ENCODE data around the gene GAS2L2. TPM values are rescaled to one million over a fixed set of nuclear protein-coding genes. Genes with fewer than 3 reads are reported as not detected.

Gene GAS2L2
- polyA plus RNA-seq, 1 donor from 2014 or later: 0.38 TPM

DNA sequence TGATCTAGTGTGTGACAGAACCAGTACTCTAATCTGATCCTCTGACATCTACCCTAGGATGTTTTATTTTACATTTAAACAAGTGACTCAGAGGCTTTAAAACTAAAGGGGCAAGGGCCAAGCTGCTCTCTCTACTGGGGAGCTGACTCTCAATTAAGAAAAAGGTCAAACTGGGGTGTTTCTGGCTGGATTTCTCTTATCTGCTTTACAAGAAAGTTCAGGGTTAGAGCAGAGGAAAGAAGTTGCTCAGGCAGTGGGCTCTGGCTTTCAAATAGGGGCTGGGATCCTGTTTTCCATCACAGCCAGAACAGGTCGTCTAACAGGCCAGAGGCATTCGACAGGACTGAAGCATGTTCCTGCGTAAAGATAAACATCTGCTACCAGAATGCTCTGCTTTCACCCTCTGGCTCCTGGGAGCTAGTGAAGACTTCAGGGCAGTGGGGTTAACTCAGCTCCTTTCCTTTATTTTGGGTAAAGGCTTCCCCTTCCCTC is 33.9 kb upstream of the GAS2L2 start:
- Histone ChIP-seq H3K36me3 (ENCODE audit: insufficient read depth, low read length) (no peaks in the 10 kb centered on the region), H2AFZ (ENCODE audit: low read depth, low read length) (no peak overlapping the region), H3F3A (ENCODE audit: insufficient read depth, low read length, poor library complexity, severe bottlenecking) (no peaks in the 10 kb centered on the region), H3K4me3 (ENCODE audit: low read length) (no peak overlapping the region), H3K27me3 (ENCODE audit: insufficient read depth, low read depth, low read length) (peaks cover 1% of the 10 kb centered on the region), H3K79me2 (replicated peaks; ENCODE audit: insufficient read depth, low read length) (no peaks in the 10 kb centered on the region), H3K27ac (ENCODE audit: low read length) (no peak overlapping the region), H3K9me3 (ENCODE audit: low read length) (no peaks in the 10 kb centered on the region), H3K4me2 (ENCODE audit: low read length) (no peak overlapping the region), H3K9me2 (ENCODE audit: insufficient read depth, low read length) (no peaks in the 10 kb centered on the region), H3K9ac (ENCODE audit: low read length) (no peak overlapping the region), H4K20me1 (ENCODE audit: insufficient read depth) (no peaks in the 10 kb centered on the region)
- TF ChIP-seq MXI1 (conservative IDR thresholded peaks at IDR 0.05; ENCODE audit: poor library complexity, severe bottlenecking) (no peak), POLR2AphosphoS5 (IDR thresholded peaks at IDR 0.05) (no peak), EP300 (conservative IDR thresholded peaks at IDR 0.05; ENCODE audit: poor library complexity, severe bottlenecking) (no peak), TAF1 (IDR thresholded peaks at IDR 0.05; ENCODE audit: low read depth) (no peak), RAD21 (conservative IDR thresholded peaks at IDR 0.05) (no peak), CTCF (IDR thresholded peaks at IDR 0.05; ENCODE audit: poor library complexity, severe bottlenecking) (no peak), SMC3 (conservative IDR thresholded peaks at IDR 0.05; ENCODE audit: poor library complexity) (no peak), EZH2 (IDR thresholded peaks at IDR 0.05; ENCODE audit: borderline replicate concordance, insufficient read depth, low read length, poor library complexity, severe bottlenecking) (no peak)
- TF ChIP-seq, protein P1, sequence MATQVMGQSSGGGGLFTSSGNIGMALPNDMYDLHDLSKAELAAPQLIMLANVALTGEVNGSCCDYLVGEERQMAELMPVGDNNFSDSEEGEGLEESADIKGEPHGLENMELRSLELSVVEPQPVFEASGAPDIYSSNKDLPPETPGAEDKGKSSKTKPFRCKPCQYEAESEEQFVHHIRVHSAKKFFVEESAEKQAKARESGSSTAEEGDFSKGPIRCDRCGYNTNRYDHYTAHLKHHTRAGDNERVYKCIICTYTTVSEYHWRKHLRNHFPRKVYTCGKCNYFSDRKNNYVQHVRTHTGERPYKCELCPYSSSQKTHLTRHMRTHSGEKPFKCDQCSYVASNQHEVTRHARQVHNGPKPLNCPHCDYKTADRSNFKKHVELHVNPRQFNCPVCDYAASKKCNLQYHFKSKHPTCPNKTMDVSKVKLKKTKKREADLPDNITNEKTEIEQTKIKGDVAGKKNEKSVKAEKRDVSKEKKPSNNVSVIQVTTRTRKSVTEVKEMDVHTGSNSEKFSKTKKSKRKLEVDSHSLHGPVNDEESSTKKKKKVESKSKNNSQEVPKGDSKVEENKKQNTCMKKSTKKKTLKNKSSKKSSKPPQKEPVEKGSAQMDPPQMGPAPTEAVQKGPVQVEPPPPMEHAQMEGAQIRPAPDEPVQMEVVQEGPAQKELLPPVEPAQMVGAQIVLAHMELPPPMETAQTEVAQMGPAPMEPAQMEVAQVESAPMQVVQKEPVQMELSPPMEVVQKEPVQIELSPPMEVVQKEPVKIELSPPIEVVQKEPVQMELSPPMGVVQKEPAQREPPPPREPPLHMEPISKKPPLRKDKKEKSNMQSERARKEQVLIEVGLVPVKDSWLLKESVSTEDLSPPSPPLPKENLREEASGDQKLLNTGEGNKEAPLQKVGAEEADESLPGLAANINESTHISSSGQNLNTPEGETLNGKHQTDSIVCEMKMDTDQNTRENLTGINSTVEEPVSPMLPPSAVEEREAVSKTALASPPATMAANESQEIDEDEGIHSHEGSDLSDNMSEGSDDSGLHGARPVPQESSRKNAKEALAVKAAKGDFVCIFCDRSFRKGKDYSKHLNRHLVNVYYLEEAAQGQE (IDR thresholded peaks at IDR 0.05; ENCODE audit: borderline replicate concordance): no peak

DNA sequence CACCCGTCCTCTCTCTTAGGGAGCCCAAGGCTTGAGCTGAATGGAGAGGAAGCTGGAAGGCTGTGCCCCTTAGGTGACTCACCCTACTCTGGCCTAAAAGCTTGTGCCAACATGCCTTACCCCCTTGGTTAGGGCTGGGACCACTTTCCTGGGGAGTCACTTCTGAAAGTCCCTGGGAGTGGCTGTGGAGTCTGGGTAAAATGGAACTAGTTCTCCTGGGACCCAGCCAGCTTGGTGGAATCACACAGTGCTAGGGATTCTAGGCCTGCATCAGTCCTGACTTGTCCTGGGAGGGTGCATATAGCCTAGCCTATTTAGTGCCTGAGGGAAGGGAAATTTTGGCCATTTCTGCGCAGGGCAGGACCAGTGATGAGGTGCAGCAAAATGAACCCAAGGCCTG is 31.9 kb upstream of the GAS2L2 start:
- Histone ChIP-seq H3K9me2 (ENCODE audit: insufficient read depth, low read length) (no peaks in the 10 kb centered on the region), H3K36me3 (ENCODE audit: insufficient read depth, low read length) (no peaks in the 10 kb centered on the region), H4K20me1 (ENCODE audit: insufficient read depth) (no peaks in the 10 kb centered on the region), H3K9ac (ENCODE audit: low read length) (no peak overlapping the region), H3K27ac (ENCODE audit: low read length) (no peak overlapping the region), H3F3A (ENCODE audit: insufficient read depth, low read length, poor library complexity, severe bottlenecking) (no peaks in the 10 kb centered on the region), H2AFZ (ENCODE audit: low read depth, low read length) (no peak overlapping the region), H3K27me3 (ENCODE audit: insufficient read depth, low read depth, low read length) (no peaks in the 10 kb centered on the region), H3K79me2 (replicated peaks; ENCODE audit: insufficient read depth, low read length) (no peaks in the 10 kb centered on the region), H3K9me3 (ENCODE audit: low read length) (no peaks in the 10 kb centered on the region), H3K4me3 (ENCODE audit: low read length) (no peak overlapping the region), H3K4me2 (ENCODE audit: low read length) (no peak overlapping the region)
- TF ChIP-seq SMC3 (conservative IDR thresholded peaks at IDR 0.05; ENCODE audit: poor library complexity) (no peak), TAF1 (IDR thresholded peaks at IDR 0.05; ENCODE audit: low read depth) (no peak), RAD21 (conservative IDR thresholded peaks at IDR 0.05) (no peak)
- TF ChIP-seq, protein P1 (IDR thresholded peaks at IDR 0.05; ENCODE audit: borderline replicate concordance): no peak

Data from neural cell (in vitro differentiated cells).